ENCODE data around the gene MGAT4C. TPM values are rescaled to one million over a fixed set of nuclear protein-coding genes. Genes with fewer than 3 reads are reported as not detected.

MGAT4C gene
- total and polyA plus RNA-seq, 12 donors: under 0.01 to 8.3 (median 0.94) TPM

DNA sequence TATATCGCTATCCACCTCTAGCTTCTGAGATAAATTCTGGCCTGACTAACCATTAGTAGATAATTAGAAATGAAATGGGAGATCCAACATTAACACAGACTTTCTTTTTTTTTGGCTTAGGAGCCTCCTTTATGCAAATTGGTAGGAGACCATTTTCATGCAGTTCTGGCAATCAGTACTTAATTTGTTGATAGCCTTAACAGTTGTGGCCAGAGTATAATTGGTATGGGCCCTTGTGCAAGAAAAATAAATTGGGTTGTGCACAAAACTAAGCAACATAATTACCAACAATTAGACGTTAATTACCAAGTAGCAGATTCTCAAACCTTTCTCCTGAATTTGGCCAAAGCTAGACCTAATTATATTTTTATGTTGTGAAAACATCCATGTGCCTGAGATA is 111.0 kb downstream of the MGAT4C start:
- H3K4me3 ChIP-seq: no peak overlapping the region
- 68 to 81% (median 77%) methylated on average over 2 of the region's 2 CpGs for WGBS, 4 donors
- no peak overlapping the region for H3K27ac ChIP-seq
- H3K9me3 ChIP-seq (replicated peaks in 1 of 3): no peaks in the 10 kb centered on the region
- H3K36me3 ChIP-seq (replicated peaks in 1 of 2): no peaks in the 10 kb centered on the region
- TF ChIP-seq POLR2A (IDR thresholded peaks at IDR 0.05): no peak
- TF ChIP-seq, protein P1, sequence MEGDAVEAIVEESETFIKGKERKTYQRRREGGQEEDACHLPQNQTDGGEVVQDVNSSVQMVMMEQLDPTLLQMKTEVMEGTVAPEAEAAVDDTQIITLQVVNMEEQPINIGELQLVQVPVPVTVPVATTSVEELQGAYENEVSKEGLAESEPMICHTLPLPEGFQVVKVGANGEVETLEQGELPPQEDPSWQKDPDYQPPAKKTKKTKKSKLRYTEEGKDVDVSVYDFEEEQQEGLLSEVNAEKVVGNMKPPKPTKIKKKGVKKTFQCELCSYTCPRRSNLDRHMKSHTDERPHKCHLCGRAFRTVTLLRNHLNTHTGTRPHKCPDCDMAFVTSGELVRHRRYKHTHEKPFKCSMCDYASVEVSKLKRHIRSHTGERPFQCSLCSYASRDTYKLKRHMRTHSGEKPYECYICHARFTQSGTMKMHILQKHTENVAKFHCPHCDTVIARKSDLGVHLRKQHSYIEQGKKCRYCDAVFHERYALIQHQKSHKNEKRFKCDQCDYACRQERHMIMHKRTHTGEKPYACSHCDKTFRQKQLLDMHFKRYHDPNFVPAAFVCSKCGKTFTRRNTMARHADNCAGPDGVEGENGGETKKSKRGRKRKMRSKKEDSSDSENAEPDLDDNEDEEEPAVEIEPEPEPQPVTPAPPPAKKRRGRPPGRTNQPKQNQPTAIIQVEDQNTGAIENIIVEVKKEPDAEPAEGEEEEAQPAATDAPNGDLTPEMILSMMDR (IDR thresholded peaks at IDR 0.05): no peak
- intact Hi-C loops (cut with DNase I): no loop called here
- no peaks in the 10 kb centered on the region for H3K27me3 ChIP-seq
- no peaks in the 10 kb centered on the region for H3K4me1 ChIP-seq (replicated peaks in 1 of 2)
- no peak for DNase-seq

DNA sequence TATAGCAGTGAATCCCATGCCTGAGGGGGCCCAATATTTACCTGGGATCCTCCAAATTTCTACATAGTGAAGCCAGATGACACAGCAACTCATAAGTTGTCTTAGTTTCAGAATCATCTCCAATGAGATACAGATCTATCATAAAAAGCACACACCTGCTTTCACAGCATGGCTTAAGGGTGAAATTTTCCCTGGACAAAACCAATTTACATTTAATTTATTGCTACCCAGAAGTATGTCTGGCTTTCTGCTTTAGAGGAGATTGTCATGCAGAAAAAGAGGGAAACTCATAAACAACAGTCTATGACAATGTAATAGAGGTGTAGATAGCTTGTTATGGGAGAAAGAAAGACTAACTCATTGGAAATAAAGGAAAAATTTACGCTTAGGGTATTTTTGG is 113.0 kb downstream of the MGAT4C start:
- 67 to 81% (median 74%) methylated on average over 1 of the region's 1 CpG for WGBS, 4 donors
- Histone ChIP-seq H3K4me3 (no peak overlapping the region), H3K27ac (no peak overlapping the region), H3K4me1 (replicated peaks in 1 of 2) (no peaks in the 10 kb centered on the region), H3K27me3 (no peaks in the 10 kb centered on the region), H3K9me3 (replicated peaks in 1 of 3) (no peaks in the 10 kb centered on the region), H3K36me3 (replicated peaks in 1 of 2) (no peaks in the 10 kb centered on the region)
- no peak for DNase-seq
- intact Hi-C loops (cut with DNase I): no loop called here
- TF ChIP-seq, protein P1 (IDR thresholded peaks at IDR 0.05): no peak

- intact Hi-C loops (cut with DNase I): no loop called here
- no peak for DNase-seq
- Histone ChIP-seq H3K36me3 (replicated peaks in 1 of 2) (no peaks in the 10 kb centered on the region), H3K9me3 (replicated peaks in 1 of 3) (no peaks in the 10 kb centered on the region), H3K4me3 (no peak overlapping the region), H3K27ac (no peak overlapping the region), H3K27me3 (no peaks in the 10 kb centered on the region), H3K4me1 (replicated peaks in 1 of 2) (no peaks in the 10 kb centered on the region)
- no peak for TF ChIP-seq POLR2A (IDR thresholded peaks at IDR 0.05)
- TF ChIP-seq, protein P1 (IDR thresholded peaks at IDR 0.05): no peak
- 62 to 80% (median 74%) methylated on average over 1 of the region's 1 CpG for WGBS, 4 donors
Measured at GRCh38 chr12:86139671-86140070, 116.5 kb downstream of the MGAT4C start.

GRCh38 chr12:86138770-86139169 is 117.4 kb downstream of the MGAT4C start:
- 58 to 75% (median 68%) methylated on average over 2 of the region's 2 CpGs for WGBS, 4 donors
- no peaks in the 10 kb centered on the region for H3K36me3 ChIP-seq (replicated peaks in 1 of 2)
- no peak overlapping the region for H3K27ac ChIP-seq
- no peaks in the 10 kb centered on the region for H3K9me3 ChIP-seq (replicated peaks in 1 of 3)
- H3K27me3 ChIP-seq: no peaks in the 10 kb centered on the region
- DNase-seq: no peak
- no peak for TF ChIP-seq POLR2A (IDR thresholded peaks at IDR 0.05)
- TF ChIP-seq, protein P1 (IDR thresholded peaks at IDR 0.05): no peak
- intact Hi-C loops (cut with DNase I): no loop called here
- no peak overlapping the region for H3K4me3 ChIP-seq
- no peaks in the 10 kb centered on the region for H3K4me1 ChIP-seq (replicated peaks in 1 of 2)

Measured in adrenal gland (tissue), 12 donors.